H9 (cell line): ENCODE measurements around the gene PTBP3. TPM values are rescaled to one million over a fixed set of nuclear protein-coding genes. Genes with fewer than 3 reads are reported as not detected.

Experiments
- DNase-seq: peaks from one replicate; pipeline ENCODE4 v3.0.0-alpha.2; 2017
- H2AFZ ChIP-seq: one replicate; pipeline ENCODE4 v1.6.1; 2013; ENCODE audit warnings: mild to moderate bottlenecking, low read length, control low read depth, moderate library complexity
- H2AK5ac ChIP-seq: 2 replicates; pipeline ENCODE4 v1.6.1; 2013; ENCODE audit warnings: low read length, control low read depth, mixed read lengths; ENCODE audit not compliant: insufficient read length
- H2BK120ac ChIP-seq: one replicate; pipeline ENCODE4 v1.6.1; 2013; ENCODE audit warnings: low read depth, mild to moderate bottlenecking, low read length, control low read depth, inconsistent platforms; ENCODE audit not compliant: poor library complexity, severe bottlenecking
- H2BK12ac ChIP-seq: 2 replicates; pipeline ENCODE4 v1.6.1; 2013; ENCODE audit warnings: low read length, control low read depth, mixed read lengths, low read depth; ENCODE audit not compliant: insufficient read length
- H2BK15ac ChIP-seq: 2 replicates; pipeline ENCODE4 v1.6.1; 2013; ENCODE audit warnings: low read depth, low read length, control low read depth
- H2BK20ac ChIP-seq: one replicate; pipeline ENCODE4 v1.6.1; 2013; ENCODE audit warnings: low read depth, mild to moderate bottlenecking, low read length, control low read depth, inconsistent platforms; ENCODE audit not compliant: poor library complexity, severe bottlenecking
- H2BK5ac ChIP-seq: 2 replicates; pipeline ENCODE4 v1.6.1; 2013; ENCODE audit warnings: low read length, control low read depth, mixed read lengths; ENCODE audit not compliant: insufficient read length
- H3K14ac ChIP-seq: 2 replicates; pipeline ENCODE4 v1.6.1; 2013; ENCODE audit warnings: low read length, control low read depth; ENCODE audit not compliant: insufficient read depth
- H3K18ac ChIP-seq: 2 replicates; pipeline ENCODE4 v1.6.1; 2013; ENCODE audit warnings: low read depth, mild to moderate bottlenecking, mixed read lengths, low read length, control low read depth; ENCODE audit not compliant: insufficient read length
- H3K23ac ChIP-seq: 2 replicates; pipeline ENCODE4 v1.6.1; 2013; ENCODE audit warnings: low read length, control low read depth, mixed read lengths, low read depth; ENCODE audit not compliant: insufficient read length
- H3K23me2 ChIP-seq: 2 replicates; pipeline ENCODE4 v1.6.1; 2013; ENCODE audit warnings: low read depth, mild to moderate bottlenecking, mixed read lengths, low read length, control low read depth; ENCODE audit not compliant: insufficient read length, poor library complexity, severe bottlenecking
- H3K27ac ChIP-seq: 2 replicates; pipeline ENCODE4 v1.5.1; 2013; ENCODE audit warnings: low read length, control low read depth, mixed read lengths, low read depth; ENCODE audit not compliant: insufficient read length
- H3K27me3 ChIP-seq: 2 replicates; pipeline ENCODE4 v1.6.1; 2013; ENCODE audit warnings: low read length, control low read depth, inconsistent platforms; ENCODE audit not compliant: insufficient read depth
- H3K4ac ChIP-seq: 2 replicates; pipeline ENCODE4 v1.6.1; 2013; ENCODE audit warnings: low read depth, mild to moderate bottlenecking, control low read depth, inconsistent platforms, low read length, moderate library complexity
- H3K4me1 ChIP-seq: 2 replicates; pipeline ENCODE4 v1.6.1; 2013; ENCODE audit warnings: low read length, control low read depth, inconsistent platforms; ENCODE audit not compliant: insufficient read depth
- H3K4me2 ChIP-seq: 2 replicates; pipeline ENCODE4 v1.6.1; 2013; ENCODE audit warnings: low read length, control low read depth, mixed read lengths; ENCODE audit not compliant: insufficient read length, insufficient read depth
- H3K56ac ChIP-seq: 2 replicates; pipeline ENCODE4 v1.6.1; 2013; ENCODE audit warnings: low read depth, mild to moderate bottlenecking, mixed read lengths, low read length, control low read depth; ENCODE audit not compliant: insufficient read length
- H3K79me1 ChIP-seq: 2 replicates; pipeline ENCODE4 v1.6.1; 2013; ENCODE audit warnings: low read depth, mild to moderate bottlenecking, moderate library complexity, low read length, control low read depth, inconsistent platforms; ENCODE audit not compliant: insufficient read depth, poor library complexity, severe bottlenecking
- H3K79me2 ChIP-seq: 2 replicates; pipeline ENCODE4 v1.6.1; 2013; ENCODE audit warnings: low read length, control low read depth, inconsistent platforms; ENCODE audit not compliant: insufficient read depth
- H3K9ac ChIP-seq: 2 replicates; pipeline ENCODE4 v1.6.1; 2013; ENCODE audit warnings: low read length, control low read depth, mixed read lengths; ENCODE audit not compliant: insufficient read length; ENCODE audit errors: extremely low read depth
- H3K9me3 ChIP-seq: one replicate; pipeline ENCODE4 v1.6.1; 2013; ENCODE audit warnings: low read depth, low read length, inconsistent platforms; ENCODE audit not compliant: control insufficient read depth
- H3T11ph ChIP-seq: one replicate; pipeline ENCODE4 v1.6.1; 2013; ENCODE audit warnings: mild to moderate bottlenecking, low read length, control low read depth, inconsistent platforms
- H4K20me1 ChIP-seq: one replicate; pipeline ENCODE4 v1.6.1; 2013; ENCODE audit not compliant: control insufficient read depth, insufficient read length, insufficient read depth
- H4K5ac ChIP-seq: 2 replicates; pipeline ENCODE4 v1.6.1; 2013; ENCODE audit warnings: low read depth, mild to moderate bottlenecking, mixed read lengths, low read length, control low read depth; ENCODE audit not compliant: insufficient read length
- H4K8ac ChIP-seq: replicated peaks from 2 replicates; pipeline ENCODE4 v1.6.1; 2013; ENCODE audit warnings: low read length, control low read depth, mixed read lengths, low read depth; ENCODE audit not compliant: insufficient read length
- H4K91ac ChIP-seq: 2 replicates; pipeline ENCODE4 v1.6.1; 2013; ENCODE audit warnings: low read depth, mild to moderate bottlenecking, moderate library complexity, mixed read lengths, low read length, control low read depth; ENCODE audit not compliant: insufficient read length
- H3K27ac Mint-ChIP-seq, 3 experiments: 2 replicates in 2 of 3; 3 replicates in 1 of 3; pipeline ENCODE4 v1.8.0; 2020 to 2021; ENCODE audit warnings: mixed read lengths in 3 of 3, mild to moderate bottlenecking in 1 of 3, moderate library complexity in 1 of 3
- H3K27me3 Mint-ChIP-seq: 2 replicates; pipeline ENCODE4 v1.8.0; 2021; ENCODE audit warnings: low read depth, mild to moderate bottlenecking, moderate library complexity, mixed read lengths
- H3K36me3 Mint-ChIP-seq, 3 experiments: 2 replicates in 2 of 3; 3 replicates in 1 of 3; pipeline ENCODE4 v1.8.0; 2020 to 2021; ENCODE audit warnings: low read depth in 3 of 3, mixed read lengths in 3 of 3; ENCODE audit not compliant: insufficient read depth in 1 of 3
- H3K4me1 Mint-ChIP-seq, 2 experiments: 2 replicates each; pipeline ENCODE4 v1.8.0; 2020; ENCODE audit warnings: mixed read lengths in 2 of 2
- H3K4me3 Mint-ChIP-seq, 2 experiments: 2 replicates in 1 of 2; 3 replicates in 1 of 2; pipeline ENCODE4 v1.8.0; 2020 to 2021; ENCODE audit warnings: mild to moderate bottlenecking in 2 of 2, mixed read lengths in 2 of 2, moderate library complexity in 1 of 2
- H3K9me3 Mint-ChIP-seq, 2 experiments: 2 replicates in 1 of 2; 3 replicates in 1 of 2; pipeline ENCODE4 v1.8.0; 2020; ENCODE audit warnings: mild to moderate bottlenecking in 2 of 2, mixed read lengths in 2 of 2, moderate library complexity in 1 of 2
- CTCF ChIP-seq: fragments of 200-600 bp; sonication (generic); conservative IDR thresholded peaks from 3 replicates; pipeline ENCODE4 v1.8.0; 2021; ENCODE audit warnings: antibody characterized with exemption, mild to moderate bottlenecking
- WGBS: extraction: QIAGEN DNeasy Blood & Tissue Kit; methylation state at CpG from one replicate; pipeline ENCODE4 v1.1.7; 2013; ENCODE audit warnings: missing lambda C conversion rate, low lambda C conversion rate, mixed read lengths; ENCODE audit not compliant: insufficient read length; ENCODE audit errors: extremely low coverage; 5-methylcytosine and 5-hydroxymethylcytosine counted together
- total RNA-seq: library from RNA; stranded (reverse); gene quantifications from 2 replicates; pipeline ENCODE4 v1.2.1, GENCODE V29; 2021

Gene PTBP3
- total RNA-seq, 1 experiment from 2014 or later = 89.5 TPM

- Histone ChIP-seq H3K56ac (no peak overlapping the region), H3K27ac (no peak overlapping the region), H3K9ac (no peak overlapping the region), H3T11ph (no peak overlapping the region), H3K9me3 (no peaks in the 10 kb centered on the region), H3K79me2 (peaks cover 2% of the 10 kb centered on the region; the same call in 1 of the 2 replicates), H2AFZ (no peak overlapping the region), H3K14ac (no peak overlapping the region), H2BK120ac (no peak overlapping the region), H3K23me2 (no peaks in the 10 kb centered on the region), H3K4ac (no peak overlapping the region), H4K8ac (no peak overlapping the region), H2BK12ac (no peak overlapping the region), H3K18ac (no peak overlapping the region), H2BK5ac (no peak overlapping the region), H3K79me1 (peaks cover 2% of the 10 kb centered on the region), H2BK20ac (no peak overlapping the region), H2AK5ac (no peak overlapping the region), H3K27me3 (no peaks in the 10 kb centered on the region), H4K91ac (no peak overlapping the region), H3K4me2 (no peak overlapping the region), H2BK15ac (no peak overlapping the region), H3K23ac (no peak overlapping the region), H3K4me1 (no peaks in the 10 kb centered on the region; the same call in 1 of the 2 replicates), H4K20me1 (no peaks in the 10 kb centered on the region), H4K5ac (no peak overlapping the region)
- no peak for DNase-seq
- Mint-ChIP-seq H3K27me3 (no peaks in the 10 kb centered on the region), H3K4me1 (peaks cover 8 to 21% of the 10 kb centered on the region in 2 experiments), H3K4me3 (no peak overlapping the region), H3K27ac (no peak overlapping the region), H3K36me3 (peaks cover 2 to 20% (median 5%) of the 10 kb centered on the region in 3 experiments), H3K9me3 (no peaks in the 10 kb centered on the region)
- no CpG with 5 or more reads among the region's 2 CpGs for WGBS
- TF ChIP-seq CTCF = no peak
These were observed 61.8 kb downstream of the PTBP3 start for GRCh38 chr9:112271466-112272098.
